Stimulated activated CD4-positive, alpha-beta T cell treated with anti-CD3 and anti-CD28 coated beads, Interleukin-2, amount 100 ng/mL, for 4 hours (primary cell): Measurements from ENCODE around the gene ETV6.

Experiments
- DNase-seq: peaks from one replicate; pipeline ENCODE4 v3.0.0-alpha.2; 2020; ENCODE audit warnings: low read depth

Gene ETV6

GRCh38 chr12:11718105-11718504 is 68.6 kb downstream of the ETV6 start:
- DNase-seq, result no peak

DNA sequence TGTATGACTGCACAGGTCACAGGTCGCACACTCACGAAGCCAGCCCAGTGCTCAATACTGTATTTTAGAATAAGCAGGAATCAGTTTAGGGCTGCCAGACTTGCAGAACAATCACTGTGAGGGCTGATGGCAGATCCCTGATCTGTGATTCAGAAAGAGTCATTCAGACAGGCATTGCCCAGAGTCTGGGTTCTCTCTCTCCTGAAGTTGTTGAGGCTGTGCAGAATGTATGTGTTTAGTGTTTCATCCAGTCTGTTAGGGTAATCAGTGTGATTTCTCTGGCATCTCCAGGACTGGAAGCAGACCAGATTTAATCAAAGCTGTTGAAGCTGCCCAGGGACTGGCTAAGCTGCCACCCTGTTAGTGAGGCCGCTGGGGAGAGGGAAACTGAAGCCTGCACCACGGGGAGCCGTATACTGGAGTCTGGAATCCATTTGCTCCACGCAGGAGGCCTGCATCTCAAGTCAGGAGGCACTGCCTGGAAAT is 69.3 kb downstream of the ETV6 start:
- DNase-seq, result no peak

- peak; percentile 16 for DNase-seq
These were observed 70.2 kb downstream of the ETV6 start for GRCh38 chr12:11719678-11720099.

DNA sequence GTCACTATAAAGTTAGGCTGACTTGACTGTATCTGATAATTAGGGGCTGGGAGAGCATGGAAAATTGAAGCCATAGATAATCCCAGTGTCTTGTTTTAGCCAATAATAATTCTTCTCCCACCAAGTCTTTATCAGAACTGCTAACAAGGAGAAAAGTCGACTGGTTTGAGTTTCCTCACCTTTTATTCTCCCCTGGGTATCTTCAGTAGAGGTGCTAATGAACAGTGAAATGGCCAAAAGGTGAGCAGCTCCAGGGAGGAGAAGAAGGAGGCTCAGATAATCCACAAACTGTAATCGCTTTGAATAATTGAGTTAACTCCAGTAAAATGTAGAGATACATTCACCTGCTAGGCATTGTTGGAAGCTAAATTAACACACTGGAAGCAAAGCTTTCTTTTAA is 72.6 kb downstream of the ETV6 start:
- no peak for DNase-seq

GRCh38 chr12:11722578-11723138 is 73.2 kb downstream of the ETV6 start:
- no peak for DNase-seq

GRCh38 chr12:11723993-11724392 is 74.5 kb downstream of the ETV6 start:
- no peak for DNase-seq

- no peak for DNase-seq
These were observed 75.4 kb downstream of the ETV6 start for GRCh38 chr12:11724888-11725311.

GRCh38 chr12:11725686-11726085 is 76.2 kb downstream of the ETV6 start:
- no peak for DNase-seq

DNA sequence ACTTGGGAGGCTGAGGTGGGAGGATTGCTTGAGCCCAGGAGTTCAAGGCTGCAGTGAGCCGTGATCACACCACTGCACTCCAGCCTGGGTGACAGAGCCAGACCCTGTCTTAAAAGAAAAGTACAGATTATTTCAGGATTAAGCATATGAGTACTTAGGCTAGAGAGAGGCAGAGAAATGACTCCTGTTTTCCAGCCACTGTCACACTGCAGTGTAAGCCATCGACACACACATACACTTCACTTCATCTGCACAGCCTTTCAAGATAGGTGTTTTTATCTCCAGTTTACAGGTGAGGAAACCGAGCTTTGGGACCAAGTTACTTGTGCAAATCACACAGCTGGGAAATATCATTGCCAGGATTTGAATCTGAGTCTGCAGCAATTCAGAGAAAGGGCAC is 77.2 kb downstream of the ETV6 start:
- DNase-seq, result no peak

GRCh38 chr12:11727133-11727664 is 77.7 kb downstream of the ETV6 start:
- DNase-seq, result no peak

- no peak for DNase-seq
These were observed 78.8 kb downstream of the ETV6 start for GRCh38 chr12:11728154-11728755.

DNA sequence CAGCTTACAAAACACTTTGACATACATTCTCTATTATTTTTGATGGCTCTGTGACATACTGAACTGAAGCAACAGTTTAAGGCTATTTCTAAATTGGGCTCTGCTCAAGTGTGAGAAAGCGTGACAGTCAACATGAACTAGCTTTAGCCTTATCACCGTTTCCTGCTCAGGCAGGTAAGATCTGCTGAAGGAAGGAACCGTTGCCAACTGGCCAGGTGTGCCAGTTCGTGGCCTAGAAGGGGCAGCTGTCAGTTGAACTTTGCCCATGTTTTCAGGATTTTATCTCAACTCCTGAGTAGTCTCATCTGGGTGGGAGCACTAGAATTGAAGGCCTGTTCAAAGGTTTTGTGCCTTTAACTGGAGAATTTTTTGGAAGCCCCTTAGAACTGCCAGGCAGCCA is 79.5 kb downstream of the ETV6 start:
- no peak for DNase-seq

DNA sequence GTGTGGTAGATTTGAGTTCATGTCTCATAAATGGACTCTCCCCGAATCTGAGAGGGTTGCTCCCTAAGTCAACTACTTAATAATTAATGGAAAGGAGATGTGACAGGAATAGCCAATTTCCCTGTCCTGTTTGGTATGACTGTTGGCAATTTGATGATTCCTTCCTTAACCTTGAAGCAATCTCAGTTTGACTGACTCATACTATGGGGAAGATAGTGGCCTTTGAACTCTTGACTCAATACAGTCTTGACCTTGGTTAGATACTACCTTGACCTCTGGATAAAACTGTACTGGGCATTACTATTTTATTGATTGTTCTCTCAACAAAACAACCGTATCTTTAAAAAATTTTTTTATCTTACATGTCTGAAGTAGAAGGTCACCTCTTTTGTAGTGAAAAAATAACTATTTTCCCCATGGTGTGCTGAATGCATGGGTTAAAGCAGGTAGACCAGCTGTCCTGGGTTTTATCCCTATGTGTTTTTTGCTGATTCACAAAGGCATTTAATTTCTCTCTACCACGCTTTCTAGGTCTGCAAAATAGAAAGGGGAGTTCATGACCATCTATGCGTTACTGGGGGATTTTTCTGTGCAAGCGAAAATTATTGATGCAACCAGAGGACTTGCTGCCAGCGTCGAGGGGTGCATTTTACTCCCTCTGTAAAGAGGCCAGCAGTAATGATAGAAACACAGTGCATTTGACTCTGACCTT is 80.1 kb downstream of the ETV6 start:
- DNase-seq, result no peak

DNA sequence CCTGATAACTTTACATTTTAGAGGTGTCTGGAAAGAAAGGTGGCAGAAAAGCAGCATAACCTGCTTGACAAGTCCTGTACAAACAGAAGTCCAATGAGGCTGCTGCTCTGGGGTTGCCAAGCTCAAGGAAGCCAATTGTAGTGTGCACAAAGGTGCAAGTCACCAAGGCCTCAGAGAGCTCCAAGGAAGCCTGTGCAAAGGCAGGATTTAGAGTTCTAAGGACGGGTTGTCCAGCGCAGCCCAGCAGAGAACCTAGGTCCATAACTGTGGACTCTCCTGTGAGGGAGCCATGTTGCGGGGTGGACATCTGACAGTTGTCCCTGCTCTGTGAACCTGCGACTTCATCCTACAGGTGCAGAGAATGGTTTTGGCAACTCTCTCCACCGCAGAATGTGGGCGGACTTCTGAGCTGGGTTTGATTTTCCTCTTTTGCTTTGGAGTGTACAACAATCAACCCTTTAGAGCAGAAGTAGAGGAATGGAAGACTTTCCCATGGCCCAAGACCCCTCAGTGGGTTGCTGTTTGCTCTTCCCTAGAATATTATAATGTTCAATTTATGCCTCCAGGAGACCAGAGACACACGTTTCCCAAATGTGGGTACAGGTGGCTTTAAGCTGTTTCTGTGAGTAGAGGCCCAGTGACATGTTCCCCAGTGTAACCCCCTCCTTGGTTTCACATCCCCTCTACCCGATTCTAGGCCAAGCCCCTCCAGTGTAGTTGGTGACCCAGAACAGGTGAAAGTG is 81.0 kb downstream of the ETV6 start:
- DNase-seq, result no peak

- no peak for DNase-seq
These were observed 81.5 kb downstream of the ETV6 start for GRCh38 chr12:11731042-11731357.

DNA sequence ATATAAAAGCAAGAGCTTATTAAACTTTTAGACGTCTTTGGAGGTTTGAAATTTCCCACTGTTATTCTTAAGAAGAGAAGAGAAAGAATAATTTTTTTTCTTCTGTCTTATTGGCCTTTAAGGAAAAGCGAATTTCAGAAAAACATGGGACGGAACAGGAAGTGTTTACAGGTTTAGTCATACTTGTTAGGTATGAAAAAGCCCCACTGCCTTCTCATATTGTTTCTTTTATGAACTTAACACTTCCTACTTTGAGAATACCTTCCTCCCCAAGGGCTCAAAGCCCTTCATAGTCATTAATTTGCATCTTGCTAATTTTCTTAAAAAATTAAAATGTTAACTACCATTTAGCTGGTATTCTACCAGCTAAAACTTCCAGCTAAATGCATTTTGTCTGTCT is 82.0 kb downstream of the ETV6 start:
- no peak for DNase-seq

DNA sequence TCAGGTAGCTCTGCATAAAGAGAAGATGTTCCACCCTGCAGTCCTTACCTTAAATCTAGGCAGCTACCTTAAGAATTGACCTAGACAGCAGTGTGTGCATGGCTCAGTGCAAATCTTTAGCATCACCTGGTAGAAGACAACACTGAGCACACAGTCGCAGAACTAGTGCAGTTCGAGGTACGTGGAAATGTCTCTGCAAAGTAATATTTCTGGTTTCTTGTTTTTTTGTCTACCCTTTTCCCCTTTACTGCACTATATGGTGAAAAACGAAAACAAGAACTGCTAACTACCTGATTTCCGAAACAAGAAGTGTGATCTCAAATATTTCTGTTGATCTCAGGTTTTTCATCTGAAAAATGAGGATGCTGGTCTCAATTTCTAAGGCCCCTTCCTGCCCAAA is 82.5 kb downstream of the ETV6 start:
- no peak for DNase-seq

- DNase-seq, result no peak
These were observed 83.2 kb downstream of the ETV6 start for GRCh38 chr12:11732715-11733114.

GRCh38 chr12:11734580-11735180 is 85.2 kb downstream of the ETV6 start:
- DNase-seq, result no peak

DNA sequence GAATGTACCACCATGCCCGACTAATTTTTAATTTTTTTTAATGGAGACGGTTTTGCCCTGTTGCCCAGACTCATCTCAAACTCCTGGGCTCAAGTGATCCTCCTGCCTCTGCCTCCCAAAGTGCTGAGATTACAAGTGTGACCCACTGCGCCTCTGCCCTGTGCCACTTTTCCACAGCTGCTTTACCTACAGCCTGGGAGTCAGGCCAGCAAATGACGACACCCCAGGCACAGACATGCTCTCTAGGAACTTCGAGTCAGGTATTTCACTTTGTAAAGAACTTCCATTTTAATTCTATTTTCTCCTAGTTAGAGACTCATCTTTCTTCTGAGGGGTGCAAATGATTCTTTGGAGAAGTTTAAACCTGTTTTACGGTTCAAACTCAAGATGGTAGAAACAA is 89.0 kb downstream of the ETV6 start:
- no peak for DNase-seq

DNA sequence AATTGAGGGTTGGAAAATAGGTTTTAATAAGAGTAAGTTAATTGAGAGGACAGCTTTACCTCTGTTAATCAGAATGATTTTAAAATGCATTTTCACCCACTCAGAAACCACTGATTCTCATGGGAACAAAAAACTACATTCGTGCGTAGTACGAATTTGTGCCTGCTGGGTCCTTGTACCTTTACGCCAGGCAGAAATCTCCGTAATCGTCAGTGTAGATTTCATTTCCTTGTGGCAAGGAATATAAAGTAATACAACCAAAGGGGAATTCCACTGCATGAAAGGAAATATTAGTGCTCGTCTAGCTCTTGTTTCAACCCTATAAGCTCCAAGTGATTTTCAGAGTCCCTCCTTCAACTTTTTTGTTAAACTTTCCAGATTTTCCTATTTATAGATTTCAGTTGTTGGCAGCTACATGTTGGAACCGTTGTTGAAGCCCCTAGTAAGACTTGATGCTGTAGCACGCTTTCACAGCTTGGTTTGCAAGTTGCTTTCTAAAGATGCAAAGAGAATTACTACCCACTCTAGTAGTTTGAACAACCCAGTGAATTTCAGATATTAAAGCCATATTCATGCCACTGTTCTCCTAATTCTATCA is 90.6 kb downstream of the ETV6 start:
- no peak for DNase-seq
